Stimulated activated naive CD8-positive, alpha-beta T cell treated with anti-CD3 and anti-CD28 coated beads, Interleukin-15, Interleukin-2, amounts not matched to agents 100 ng/mL and 50 ng/mL, for 24 hours (primary cell): ENCODE data around the gene ARF1.

Experiments
- H3K27ac Mint-ChIP-seq: one replicate; pipeline ENCODE4 v1.8.0; 2021; ENCODE audit warnings: mild to moderate bottlenecking, mixed read lengths
- H3K27me3 Mint-ChIP-seq: one replicate; pipeline ENCODE4 v1.8.0; 2021; ENCODE audit warnings: mixed read lengths
- H3K36me3 Mint-ChIP-seq: one replicate; pipeline ENCODE4 v1.8.0; 2021; ENCODE audit warnings: low read depth, mixed read lengths
- H3K4me1 Mint-ChIP-seq: one replicate; pipeline ENCODE4 v1.8.0; 2021; ENCODE audit warnings: low read depth, mixed read lengths
- H3K4me3 Mint-ChIP-seq: one replicate; pipeline ENCODE4 v1.8.0; 2021; ENCODE audit warnings: mild to moderate bottlenecking, mixed read lengths
- H3K9me3 Mint-ChIP-seq: one replicate; pipeline ENCODE4 v1.8.0; 2021; ENCODE audit warnings: mixed read lengths

Gene ARF1

GRCh38 chr1:228045405-228045804, 37.1 kb upstream of the ARF1 start:
- H3K9me3 Mint-ChIP-seq = no peaks in the 10 kb centered on the region
- H3K4me1 Mint-ChIP-seq = no peaks in the 10 kb centered on the region
- H3K36me3 Mint-ChIP-seq = no peaks in the 10 kb centered on the region
- H3K27me3 Mint-ChIP-seq = peaks cover 5% of the 10 kb centered on the region
- H3K27ac Mint-ChIP-seq = no peak overlapping the region
- H3K4me3 Mint-ChIP-seq = no peak overlapping the region

- no peak overlapping the region for H3K27ac Mint-ChIP-seq
- H3K4me1 Mint-ChIP-seq = no peaks in the 10 kb centered on the region
- H3K36me3 Mint-ChIP-seq = no peaks in the 10 kb centered on the region
- no peak overlapping the region for H3K4me3 Mint-ChIP-seq
- no peaks in the 10 kb centered on the region for H3K9me3 Mint-ChIP-seq
- H3K27me3 Mint-ChIP-seq = peaks cover 3% of the 10 kb centered on the region
These were observed 36.6 kb upstream of the ARF1 start for GRCh38 chr1:228045871-228046270.

- H3K9me3 Mint-ChIP-seq = no peaks in the 10 kb centered on the region
- no peak overlapping the region for H3K4me3 Mint-ChIP-seq
- H3K4me1 Mint-ChIP-seq = no peaks in the 10 kb centered on the region
- no peak overlapping the region for H3K27ac Mint-ChIP-seq
- H3K27me3 Mint-ChIP-seq = peaks cover 5% of the 10 kb centered on the region
- H3K36me3 Mint-ChIP-seq = no peaks in the 10 kb centered on the region
These were observed 35.9 kb upstream of the ARF1 start for GRCh38 chr1:228046421-228047182.

GRCh38 chr1:228047183-228047466, 35.4 kb upstream of the ARF1 start:
- no peaks in the 10 kb centered on the region for H3K36me3 Mint-ChIP-seq
- peaks cover 10% of the 10 kb centered on the region for H3K27me3 Mint-ChIP-seq
- no peak overlapping the region for H3K27ac Mint-ChIP-seq

GRCh38 chr1:228048120-228048519, 34.4 kb upstream of the ARF1 start:
- H3K4me3 Mint-ChIP-seq = no peak overlapping the region

More at GRCh38 chr1:228047183-228047466, 35.4 kb upstream of the ARF1 start:
- Mint-ChIP-seq H3K4me1 (no peaks in the 10 kb centered on the region), H3K4me3 (no peak overlapping the region), H3K9me3 (no peaks in the 10 kb centered on the region)

GRCh38 chr1:228048659-228049298, 33.7 kb upstream of the ARF1 start:
- Mint-ChIP-seq H3K4me3 (no peak overlapping the region), H3K9me3 (no peaks in the 10 kb centered on the region), H3K27me3 (peaks cover 24% of the 10 kb centered on the region), H3K36me3 (peaks cover 4% of the 10 kb centered on the region), H3K27ac (no peak overlapping the region), H3K4me1 (no peaks in the 10 kb centered on the region)

More at GRCh38 chr1:228048120-228048519, 34.4 kb upstream of the ARF1 start:
- no peaks in the 10 kb centered on the region for H3K4me1 Mint-ChIP-seq
- peaks cover 19% of the 10 kb centered on the region for H3K27me3 Mint-ChIP-seq
- H3K36me3 Mint-ChIP-seq = no peaks in the 10 kb centered on the region
- no peak overlapping the region for H3K27ac Mint-ChIP-seq
- no peaks in the 10 kb centered on the region for H3K9me3 Mint-ChIP-seq

GRCh38 chr1:228050571-228051231, 31.8 kb upstream of the ARF1 start:
- H3K4me3 Mint-ChIP-seq = no peak overlapping the region
- peaks cover 4% of the 10 kb centered on the region for H3K36me3 Mint-ChIP-seq
- no peaks in the 10 kb centered on the region for H3K9me3 Mint-ChIP-seq
- peaks cover 33% of the 10 kb centered on the region for H3K27me3 Mint-ChIP-seq
- H3K4me1 Mint-ChIP-seq = no peaks in the 10 kb centered on the region
- H3K27ac Mint-ChIP-seq = no peak overlapping the region

GRCh38 chr1:228058172-228058948, 24.1 kb upstream of the ARF1 start:
- Mint-ChIP-seq H3K4me1 (peaks cover 5% of the 10 kb centered on the region), H3K4me3 (no peak overlapping the region), H3K27ac (no peak overlapping the region), H3K9me3 (no peaks in the 10 kb centered on the region), H3K36me3 (peaks cover 3% of the 10 kb centered on the region), H3K27me3 (peaks cover 52% of the 10 kb centered on the region)

- Mint-ChIP-seq H3K27ac (no peak overlapping the region), H3K9me3 (no peaks in the 10 kb centered on the region), H3K4me3 (peak overlapping the region; percentile 32), H3K36me3 (no peaks in the 10 kb centered on the region), H3K27me3 (peaks cover 47% of the 10 kb centered on the region), H3K4me1 (peaks cover 5% of the 10 kb centered on the region)
These were observed 23.4 kb upstream of the ARF1 start for GRCh38 chr1:228058949-228059633.

- H3K36me3 Mint-ChIP-seq = no peaks in the 10 kb centered on the region
- peaks cover 5% of the 10 kb centered on the region for H3K4me1 Mint-ChIP-seq
- H3K9me3 Mint-ChIP-seq = no peaks in the 10 kb centered on the region
- H3K27ac Mint-ChIP-seq = no peak overlapping the region
- H3K4me3 Mint-ChIP-seq = peak overlapping the region; percentile 32
- H3K27me3 Mint-ChIP-seq = peaks cover 43% of the 10 kb centered on the region
These were observed 22.7 kb upstream of the ARF1 start for GRCh38 chr1:228059634-228060457.

- H3K9me3 Mint-ChIP-seq = no peaks in the 10 kb centered on the region
- H3K27ac Mint-ChIP-seq = no peak overlapping the region
- peaks cover 39% of the 10 kb centered on the region for H3K27me3 Mint-ChIP-seq
These were observed 21.9 kb upstream of the ARF1 start for GRCh38 chr1:228060458-228061190.

GRCh38 chr1:228061411-228062084, 21.0 kb upstream of the ARF1 start:
- no peak overlapping the region for H3K27ac Mint-ChIP-seq
- no peaks in the 10 kb centered on the region for H3K9me3 Mint-ChIP-seq
- no peaks in the 10 kb centered on the region for H3K36me3 Mint-ChIP-seq
- peaks cover 31% of the 10 kb centered on the region for H3K27me3 Mint-ChIP-seq
- H3K4me1 Mint-ChIP-seq = peaks cover 5% of the 10 kb centered on the region
- no peak overlapping the region for H3K4me3 Mint-ChIP-seq

More at GRCh38 chr1:228060458-228061190, 21.9 kb upstream of the ARF1 start:
- Mint-ChIP-seq H3K4me3 (no peak overlapping the region), H3K4me1 (peaks cover 5% of the 10 kb centered on the region), H3K36me3 (no peaks in the 10 kb centered on the region)
